Parathyroid adenoma (tissue), 2 donors: ENCODE data around the gene INTS3.

Source experiments
- H2AFZ ChIP-seq: fragments of 300-600 bp; sonication (generic); one replicate; pipeline ENCODE4 v1.7.0; 2017; ENCODE audit warnings: antibody characterized with exemption, mild to moderate bottlenecking
- H3K27ac ChIP-seq: fragments of 300-600 bp; sonication (generic); one replicate; pipeline ENCODE4 v1.7.0; 2017
- H3K27me3 ChIP-seq: fragments of 300-600 bp; sonication (generic); one replicate; pipeline ENCODE4 v1.7.0; 2017; ENCODE audit warnings: low read length; ENCODE audit not compliant: control insufficient read depth, insufficient read depth
- H3K36me3 ChIP-seq: fragments of 300-600 bp; sonication (generic); one replicate; pipeline ENCODE4 v1.7.0; 2017; ENCODE audit warnings: low read length; ENCODE audit not compliant: control insufficient read depth, insufficient read depth
- H3K4me1 ChIP-seq: fragments of 300-600 bp; sonication (generic); one replicate; pipeline ENCODE4 v1.7.0; 2017; ENCODE audit warnings: control low read depth
- H3K4me2 ChIP-seq: fragments of 300-600 bp; sonication (generic); one replicate; pipeline ENCODE4 v1.7.0; 2017; ENCODE audit warnings: low read length
- H3K4me3 ChIP-seq: fragments of 300-600 bp; sonication (generic); one replicate; pipeline ENCODE4 v1.7.0; 2017; ENCODE audit warnings: low read depth, low read length
- H3K79me2 ChIP-seq: fragments of 300-600 bp; sonication (generic); one replicate; pipeline ENCODE4 v1.7.0; 2017; ENCODE audit warnings: control low read depth
- H3K9ac ChIP-seq: fragments of 300-600 bp; sonication (generic); one replicate; pipeline ENCODE4 v1.7.0; 2017; ENCODE audit warnings: mild to moderate bottlenecking
- H3K9me3 ChIP-seq: fragments of 300-600 bp; sonication (generic); one replicate; pipeline ENCODE4 v1.7.0; 2017; ENCODE audit warnings: low read length; ENCODE audit not compliant: control insufficient read depth
- CTCF ChIP-seq: fragments of 300-600 bp; sonication (generic); IDR thresholded peaks from one replicate; pipeline ENCODE4 v1.7.0; 2017; ENCODE audit warnings: antibody characterized with exemption, mild to moderate bottlenecking
- donor health status: primary hyperparathyroidism.

Gene INTS3

GRCh38 chr1:153774026-153774595, 46.3 kb downstream of the INTS3 start:
- Histone ChIP-seq H3K9ac (no peak overlapping the region), H3K4me2 (no peak overlapping the region), H3K4me3 (no peak overlapping the region), H3K79me2 (no peaks in the 10 kb centered on the region), H2AFZ (no peak overlapping the region), H3K27me3 (no peaks in the 10 kb centered on the region), H3K4me1 (peaks cover 33% of the 10 kb centered on the region), H3K36me3 (no peaks in the 10 kb centered on the region), H3K9me3 (no peaks in the 10 kb centered on the region), H3K27ac (peak overlapping the region; percentile 82)
- TF ChIP-seq CTCF, result no peak

- H3K4me3 ChIP-seq, result peak within 1 kb of the TSS; percentile 60
- no peak within 1 kb of the TSS for H3K9ac ChIP-seq
- no peak for TF ChIP-seq CTCF
- H3K4me1 ChIP-seq, result peaks cover 39% of the 10 kb centered on the region
- no peaks in the 10 kb centered on the region for H3K27me3 ChIP-seq
- peak within 1 kb of the TSS; percentile 82 for H3K27ac ChIP-seq
- H3K79me2 ChIP-seq, result no peaks in the 10 kb centered on the region
- no peaks in the 10 kb centered on the region for H3K36me3 ChIP-seq
- peak within 1 kb of the TSS; percentile 79 for H2AFZ ChIP-seq
- H3K9me3 ChIP-seq, result no peaks in the 10 kb centered on the region
- peak within 1 kb of the TSS; percentile 91 for H3K4me2 ChIP-seq
Measured at GRCh38 chr1:153774780-153775457, 47.1 kb downstream of the INTS3 start, which contains the start of gene SLC27A3. SLC27A3 (plus strand) TSS chr1:153775407; CDS start chr1:153775498, 91 bp downstream.

GRCh38 chr1:153775458-153776327, 47.8 kb downstream of the INTS3 start:
- TF ChIP-seq CTCF, result no peak
- Histone ChIP-seq H3K9ac (no peak overlapping the region), H3K4me2 (peak overlapping the region; percentile 91), H2AFZ (peak overlapping the region; percentile 79), H3K9me3 (no peaks in the 10 kb centered on the region), H3K36me3 (no peaks in the 10 kb centered on the region), H3K4me3 (peak overlapping the region; percentile 60), H3K79me2 (no peaks in the 10 kb centered on the region), H3K27me3 (no peaks in the 10 kb centered on the region), H3K4me1 (peaks cover 44% of the 10 kb centered on the region), H3K27ac (peak overlapping the region; percentile 82)

- Histone ChIP-seq H3K9me3 (no peaks in the 10 kb centered on the region), H3K4me1 (peaks cover 47% of the 10 kb centered on the region)
Measured at GRCh38 chr1:153776352-153776751, 48.5 kb downstream of the INTS3 start.

More at GRCh38 chr1:153776352-153776751, 48.5 kb downstream of the INTS3 start:
- Histone ChIP-seq H3K27me3 (no peaks in the 10 kb centered on the region), H3K27ac (peak overlapping the region; percentile 82), H2AFZ (peak overlapping the region; percentile 79), H3K4me2 (peak overlapping the region; percentile 91), H3K9ac (no peak overlapping the region), H3K36me3 (no peaks in the 10 kb centered on the region), H3K4me3 (peak overlapping the region; percentile 60), H3K79me2 (no peaks in the 10 kb centered on the region)
- TF ChIP-seq CTCF, result no peak
